RWPE1 (cell line): ENCODE results near the gene ACTN1.
A peak's percentile ranks its signal among the peaks of the same experiment; 100 is the strongest.

Source experiments
- CTCF ChIA-PET: fragments of 350-600 bp; sonication (Branson Sonifier 250); formaldehyde crosslinking; extraction: SDS; loops from one replicate; lab custom pipeline; 2021; lab: Yijun Ruan, JAX
- POLR2A ChIA-PET: fragments of 400-600 bp; formaldehyde crosslinking; extraction: SDS; loops from one replicate; lab custom pipeline; 2020; ENCODE audit warnings: antibody characterized with exemption; ENCODE audit not compliant: low non-redundant PET; lab: Yijun Ruan, JAX
- DNase-seq: peaks from one replicate; pipeline ENCODE4 v3.0.0; 2012; ENCODE audit warnings: low spot score
- H3K27ac ChIP-seq: fragments of 450-650 bp; 2 replicates; pipeline ENCODE4 v1.5.1; 2017
- CTCF ChIP-seq: fragments of 450-650 bp; conservative IDR thresholded peaks from 2 replicates; pipeline ENCODE4 v1.5.1; 2017; ENCODE audit warnings: low read depth, mild to moderate bottlenecking

Gene ACTN1

GRCh38 chr14:68921666-68922065, 57.4 kb downstream of the ACTN1 start:
- CTCF ChIA-PET: no interaction called here

GRCh38 chr14:68921049-68921448, 58.1 kb downstream of the ACTN1 start:
- peak overlapping the region; percentile 35 for H3K27ac ChIP-seq
- no peak for TF ChIP-seq CTCF
- no peak for DNase-seq
- CTCF ChIA-PET: no interaction called here
- POLR2A ChIA-PET: no interaction called here

More at GRCh38 chr14:68921666-68922065, 57.4 kb downstream of the ACTN1 start:
- no peak for TF ChIP-seq CTCF
- no peak for DNase-seq
- POLR2A ChIA-PET: no interaction called here
- peak overlapping the region; percentile 55 for H3K27ac ChIP-seq

- no peak for DNase-seq
- ChIA-PET POLR2A (no interaction called here), CTCF (interaction anchor here (0.6 kb wide), 1 partner anchor 334 kb away, joined by 4 read pairs; no protein-coding TSS in a partner anchor)
- TF ChIP-seq CTCF: no peak
- peak overlapping the region; percentile 38; the same call in 1 of the 2 replicates for H3K27ac ChIP-seq
Observed at GRCh38 chr14:68919129-68919927, 59.8 kb downstream of the ACTN1 start.

GRCh38 chr14:68918612-68919011, 60.5 kb downstream of the ACTN1 start:
- CTCF ChIA-PET: no interaction called here
- peak overlapping the region; percentile 38; the same call in 1 of the 2 replicates for H3K27ac ChIP-seq
- no peak for TF ChIP-seq CTCF
- DNase-seq: no peak
- POLR2A ChIA-PET: no interaction called here

GRCh38 chr14:68916358-68916941, 62.7 kb downstream of the ACTN1 start:
- POLR2A ChIA-PET: no interaction called here
- peak overlapping the region; percentile 54 for H3K27ac ChIP-seq
- no peak for TF ChIP-seq CTCF
- CTCF ChIA-PET: interaction anchor here (0.6 kb wide), 2 partner anchors 171 to 223 kb away, joined by 3 to 5 read pairs; no protein-coding TSS in a partner anchor
- no peak for DNase-seq

GRCh38 chr14:68913516-68913915, 65.6 kb downstream of the ACTN1 start:
- no peak for DNase-seq
- H3K27ac ChIP-seq: peak overlapping the region; percentile 57
- POLR2A ChIA-PET: no interaction called here
- TF ChIP-seq CTCF: no peak
- CTCF ChIA-PET: interaction anchor here (1.3 kb wide), 1 partner anchor 29 kb away, joined by 3 read pairs; no protein-coding TSS in a partner anchor
